ENCODE results near the gene TUB.

Gene TUB

GRCh38 chr11:8087185-8087584 lies 6.2 kb downstream of the TUB start:
- no peak overlapping the region for H2AFZ ChIP-seq (ENCODE audit: low read length)
- no peaks in the 10 kb centered on the region for H4K20me1 ChIP-seq (ENCODE audit: insufficient read depth, low read length)
- no peaks in the 10 kb centered on the region for H3F3A ChIP-seq (ENCODE audit: insufficient read depth, low read length)
- no peaks in the 10 kb centered on the region for H3K27me3 ChIP-seq (replicated peaks; ENCODE audit: insufficient read depth, low read length)
- H3K4me3 ChIP-seq (ENCODE audit: low read length) = no peak overlapping the region
- no peak overlapping the region for H3K9ac ChIP-seq (ENCODE audit: low read length)
- no peak overlapping the region for H3K27ac ChIP-seq (ENCODE audit: low read length)
- no peaks in the 10 kb centered on the region for H3K9me3 ChIP-seq (replicated peaks; ENCODE audit: insufficient read depth, low read length)
- H3K4me1 ChIP-seq (ENCODE audit: low read length) = no peaks in the 10 kb centered on the region
- no peak overlapping the region for H3K4me2 ChIP-seq (ENCODE audit: low read depth, low read length)
- DNase-seq = peak; percentile 25
- H3K79me2 ChIP-seq (ENCODE audit: low read length) = no peaks in the 10 kb centered on the region
- H3K36me3 ChIP-seq (replicated peaks; ENCODE audit: insufficient read depth, low read length) = no peaks in the 10 kb centered on the region
- TF ChIP-seq EZH2phosphoT487 (IDR thresholded peaks at IDR 0.05; ENCODE audit: low read length) (no peak), CTCF (IDR thresholded peaks at IDR 0.05; ENCODE audit: low read length) (peak; percentile 27), EZH2 (optimal IDR thresholded peaks at IDR 0.05; ENCODE audit: low read depth, low read length) (no peak)
- no peaks in the 10 kb centered on the region for H3K9me2 ChIP-seq (replicated peaks; ENCODE audit: insufficient read depth, low read length)

- Histone ChIP-seq H2AFZ (ENCODE audit: low read length) (no peak overlapping the region), H3K4me1 (ENCODE audit: low read length) (no peaks in the 10 kb centered on the region), H3K4me2 (ENCODE audit: low read depth, low read length) (no peak overlapping the region), H3K4me3 (ENCODE audit: low read length) (no peak overlapping the region), H3K9ac (ENCODE audit: low read length) (no peak overlapping the region), H3K27me3 (replicated peaks; ENCODE audit: insufficient read depth, low read length) (no peaks in the 10 kb centered on the region), H3K9me3 (replicated peaks; ENCODE audit: insufficient read depth, low read length) (no peaks in the 10 kb centered on the region), H3K36me3 (replicated peaks; ENCODE audit: insufficient read depth, low read length) (no peaks in the 10 kb centered on the region), H3K79me2 (ENCODE audit: low read length) (no peaks in the 10 kb centered on the region), H3F3A (ENCODE audit: insufficient read depth, low read length) (no peaks in the 10 kb centered on the region), H3K9me2 (replicated peaks; ENCODE audit: insufficient read depth, low read length) (no peaks in the 10 kb centered on the region), H4K20me1 (ENCODE audit: insufficient read depth, low read length) (no peaks in the 10 kb centered on the region), H3K27ac (ENCODE audit: low read length) (no peak overlapping the region)
- DNase-seq = no peak
- no peak for TF ChIP-seq CTCF (IDR thresholded peaks at IDR 0.05; ENCODE audit: low read length)
Observed at GRCh38 chr11:8087756-8088155, 6.7 kb downstream of the TUB start.

- H3K79me2 ChIP-seq (ENCODE audit: low read length) = no peaks in the 10 kb centered on the region
- H3F3A ChIP-seq (ENCODE audit: insufficient read depth, low read length) = no peaks in the 10 kb centered on the region
- H3K9me3 ChIP-seq (replicated peaks; ENCODE audit: insufficient read depth, low read length) = no peaks in the 10 kb centered on the region
- no peak overlapping the region for H3K4me3 ChIP-seq (ENCODE audit: low read length)
- H3K27me3 ChIP-seq (replicated peaks; ENCODE audit: insufficient read depth, low read length) = no peaks in the 10 kb centered on the region
- no peak overlapping the region for H2AFZ ChIP-seq (ENCODE audit: low read length)
- H4K20me1 ChIP-seq (ENCODE audit: insufficient read depth, low read length) = no peaks in the 10 kb centered on the region
- H3K4me1 ChIP-seq (ENCODE audit: low read length) = no peaks in the 10 kb centered on the region
- no peak overlapping the region for H3K27ac ChIP-seq (ENCODE audit: low read length)
- DNase-seq = no peak
- TF ChIP-seq EZH2phosphoT487 (IDR thresholded peaks at IDR 0.05; ENCODE audit: low read length) (no peak), EZH2 (optimal IDR thresholded peaks at IDR 0.05; ENCODE audit: low read depth, low read length) (no peak), CTCF (IDR thresholded peaks at IDR 0.05; ENCODE audit: low read length) (no peak)
- H3K9me2 ChIP-seq (replicated peaks; ENCODE audit: insufficient read depth, low read length) = no peaks in the 10 kb centered on the region
- no peak overlapping the region for H3K4me2 ChIP-seq (ENCODE audit: low read depth, low read length)
- no peak overlapping the region for H3K9ac ChIP-seq (ENCODE audit: low read length)
- H3K36me3 ChIP-seq (replicated peaks; ENCODE audit: insufficient read depth, low read length) = no peaks in the 10 kb centered on the region
Observed at GRCh38 chr11:8089791-8090510, 8.9 kb downstream of the TUB start.

Measured in MM.1S (cell line).